Mesendoderm (in vitro differentiated cells): Measurements from ENCODE around the gene EIF4E1B.
"Not testable (repeated sequence)": the region's sequence is repeated elsewhere in the genome, so short reads cannot be mapped to it uniquely, and the experiment has no call there.

ENCODE experiments used
- DNase-seq: peaks from one replicate; pipeline ENCODE4 v3.0.0; 2013
- H2AK5ac ChIP-seq: 2 replicates; pipeline ENCODE4 v1.6.1; 2013; ENCODE audit warnings: low read length, inconsistent platforms
- H2BK120ac ChIP-seq: 2 replicates; pipeline ENCODE4 v1.6.1; 2013; ENCODE audit warnings: low read depth, mild to moderate bottlenecking, low read length, moderate library complexity, mixed read lengths
- H2BK15ac ChIP-seq: replicated peaks from 2 replicates; pipeline ENCODE4 v1.6.1; 2013; ENCODE audit warnings: low read depth, mild to moderate bottlenecking, moderate library complexity
- H2BK5ac ChIP-seq: 2 replicates; pipeline ENCODE4 v1.6.1; 2013; ENCODE audit warnings: low read length, inconsistent platforms
- H3K18ac ChIP-seq: 2 replicates; pipeline ENCODE4 v1.6.1; 2013; ENCODE audit warnings: mild to moderate bottlenecking, low read length, mixed read lengths
- H3K23ac ChIP-seq: one replicate; pipeline ENCODE4 v1.6.1; 2013; ENCODE audit warnings: low read length
- H3K27ac ChIP-seq: 2 replicates; pipeline ENCODE4 v1.5.1; 2013; ENCODE audit warnings: low read depth, mild to moderate bottlenecking, inconsistent platforms, low read length, moderate library complexity
- H3K27me3 ChIP-seq: 2 replicates; pipeline ENCODE4 v1.6.1; 2013; ENCODE audit warnings: low read length, control low read depth, mild to moderate bottlenecking, inconsistent platforms; ENCODE audit not compliant: insufficient read depth, poor library complexity
- H3K36me3 ChIP-seq: 2 replicates; pipeline ENCODE4 v1.6.1; 2013; ENCODE audit warnings: low read length, inconsistent platforms; ENCODE audit not compliant: control insufficient read depth, insufficient read depth
- H3K4ac ChIP-seq: one replicate; pipeline ENCODE4 v1.6.1; 2013; ENCODE audit warnings: low read depth, mild to moderate bottlenecking, low read length, moderate library complexity
- H3K4me1 ChIP-seq: 2 replicates; pipeline ENCODE4 v1.6.1; 2013; ENCODE audit warnings: low read depth, low read length, inconsistent platforms; ENCODE audit not compliant: control insufficient read depth
- H3K4me2 ChIP-seq: 2 replicates; pipeline ENCODE4 v1.6.1; 2013; ENCODE audit warnings: low read length
- H3K4me3 ChIP-seq: 2 replicates; pipeline ENCODE4 v1.5.1; 2013; ENCODE audit warnings: mild to moderate bottlenecking, low read length
- H3K56ac ChIP-seq: one replicate; pipeline ENCODE4 v1.6.1; 2013; ENCODE audit warnings: low read length
- H3K79me1 ChIP-seq: 2 replicates; pipeline ENCODE4 v1.6.1; 2013; ENCODE audit warnings: low read length, inconsistent platforms
- H3K79me2 ChIP-seq: 2 replicates; pipeline ENCODE4 v1.6.1; 2013; ENCODE audit warnings: mild to moderate bottlenecking, low read length; ENCODE audit not compliant: control insufficient read depth, insufficient read depth
- H3K9ac ChIP-seq: 2 replicates; pipeline ENCODE4 v1.6.1; 2013; ENCODE audit warnings: low read length, inconsistent platforms
- H4K5ac ChIP-seq: one replicate; pipeline ENCODE4 v1.6.1; 2013; ENCODE audit warnings: low read length
- H4K8ac ChIP-seq: one replicate; pipeline ENCODE4 v1.6.1; 2013; ENCODE audit warnings: low read depth, mild to moderate bottlenecking, control low read depth, low read length, moderate library complexity
- WGBS: extraction: QIAGEN DNeasy Blood & Tissue Kit; methylation state at CpG from one replicate; pipeline ENCODE4 v1.1.7; 2013; ENCODE audit warnings: low lambda C conversion rate, missing lambda C conversion rate; ENCODE audit not compliant: insufficient coverage; ENCODE audit errors: extremely low coverage; 5-methylcytosine and 5-hydroxymethylcytosine counted together

The EIF4E1B gene

GRCh38 chr5:176599749-176600430 lies 30.6 kb upstream of the EIF4E1B start:
- H3K27ac ChIP-seq, H3K9ac ChIP-seq, H3K56ac ChIP-seq, H3K27me3 ChIP-seq, H3K36me3 ChIP-seq, H3K4me1 ChIP-seq, H3K79me2 ChIP-seq, H3K4me2 ChIP-seq, H3K4me3 ChIP-seq, H3K79me1 ChIP-seq, H4K8ac ChIP-seq, H2BK5ac ChIP-seq, H3K4ac ChIP-seq, H2BK15ac ChIP-seq, H2BK120ac ChIP-seq, H2AK5ac ChIP-seq, H3K23ac ChIP-seq, DNase-seq, H3K18ac ChIP-seq, H4K5ac ChIP-seq: not testable (repeated sequence)
- WGBS = no CpG with 5 or more reads among the region's 19 CpGs

- no peak overlapping the region for H3K18ac ChIP-seq
- H2AK5ac ChIP-seq = no peak overlapping the region
- H4K5ac ChIP-seq = no peak overlapping the region
- no peak overlapping the region for H3K23ac ChIP-seq
- no peak overlapping the region for H3K4me2 ChIP-seq
- H3K27ac ChIP-seq = no peak overlapping the region
- H3K27me3 ChIP-seq = no peaks in the 10 kb centered on the region
- no CpG with 5 or more reads among the region's 12 CpGs for WGBS
- no peak overlapping the region for H2BK15ac ChIP-seq
- no peaks in the 10 kb centered on the region for H3K79me1 ChIP-seq
- no peak overlapping the region for H3K4ac ChIP-seq
- no peak overlapping the region for H3K56ac ChIP-seq
- H3K4me3 ChIP-seq = no peak overlapping the region
- no peak overlapping the region for H4K8ac ChIP-seq
- H2BK5ac ChIP-seq = no peak overlapping the region
- DNase-seq = no peak
- H3K79me2 ChIP-seq = no peaks in the 10 kb centered on the region
- H3K9ac ChIP-seq = no peak overlapping the region
- H2BK120ac ChIP-seq = no peak overlapping the region
- no peaks in the 10 kb centered on the region for H3K4me1 ChIP-seq
- H3K36me3 ChIP-seq = no peaks in the 10 kb centered on the region
Measured at GRCh38 chr5:176601901-176602482, 28.5 kb upstream of the EIF4E1B start.

- Histone ChIP-seq H4K8ac (no peak overlapping the region), H3K18ac (no peak overlapping the region), H3K27me3 (no peaks in the 10 kb centered on the region), H3K9ac (no peak overlapping the region), H3K79me2 (no peaks in the 10 kb centered on the region), H3K36me3 (no peaks in the 10 kb centered on the region), H3K27ac (no peak overlapping the region), H3K56ac (no peak overlapping the region), H2BK15ac (no peak overlapping the region), H3K4me3 (no peak overlapping the region), H4K5ac (no peak overlapping the region), H2AK5ac (no peak overlapping the region), H2BK5ac (no peak overlapping the region), H2BK120ac (no peak overlapping the region), H3K4me2 (no peak overlapping the region), H3K79me1 (no peaks in the 10 kb centered on the region), H3K23ac (no peak overlapping the region), H3K4ac (no peak overlapping the region), H3K4me1 (no peaks in the 10 kb centered on the region)
- WGBS = no CpG with 5 or more reads among the region's 2 CpGs
- no peak for DNase-seq
Measured at GRCh38 chr5:176603091-176603490, 27.4 kb upstream of the EIF4E1B start.

GRCh38 chr5:176606032-176606431 lies 24.4 kb upstream of the EIF4E1B start:
- Histone ChIP-seq H2AK5ac (no peak overlapping the region), H4K5ac (no peak overlapping the region), H3K4ac (no peak overlapping the region), H3K4me2 (no peak overlapping the region), H3K27ac (no peak overlapping the region), H3K4me1 (no peaks in the 10 kb centered on the region), H2BK15ac (no peak overlapping the region), H3K18ac (no peak overlapping the region), H3K79me2 (no peaks in the 10 kb centered on the region), H3K36me3 (no peaks in the 10 kb centered on the region), H3K4me3 (no peak overlapping the region), H3K56ac (no peak overlapping the region), H2BK120ac (no peak overlapping the region), H2BK5ac (no peak overlapping the region), H3K23ac (no peak overlapping the region), H3K79me1 (no peaks in the 10 kb centered on the region), H3K9ac (no peak overlapping the region), H4K8ac (no peak overlapping the region), H3K27me3 (no peaks in the 10 kb centered on the region)
- no peak for DNase-seq
- no CpG with 5 or more reads among the region's 3 CpGs for WGBS

GRCh38 chr5:176606875-176607274 lies 23.6 kb upstream of the EIF4E1B start:
- Histone ChIP-seq H4K8ac (no peak overlapping the region), H3K4ac (no peak overlapping the region), H4K5ac (no peak overlapping the region), H3K36me3 (no peaks in the 10 kb centered on the region), H3K27me3 (no peaks in the 10 kb centered on the region), H3K56ac (no peak overlapping the region), H3K79me1 (no peaks in the 10 kb centered on the region), H3K18ac (no peak overlapping the region), H3K4me3 (no peak overlapping the region), H3K23ac (no peak overlapping the region), H3K9ac (no peak overlapping the region), H3K4me2 (no peak overlapping the region), H3K27ac (no peak overlapping the region), H2BK120ac (no peak overlapping the region), H3K4me1 (no peaks in the 10 kb centered on the region), H2AK5ac (no peak overlapping the region), H2BK5ac (no peak overlapping the region), H3K79me2 (no peaks in the 10 kb centered on the region), H2BK15ac (no peak overlapping the region)
- no peak for DNase-seq
- WGBS = no CpG with 5 or more reads among the region's 3 CpGs
